Small intestine (tissue), 7 donors: ENCODE measurements around the gene NCAPG2. TPM values are rescaled to one million over a fixed set of nuclear protein-coding genes. Genes with fewer than 3 reads are reported as not detected.
"Not testable (repeated sequence)": the region's sequence is repeated elsewhere in the genome, so short reads cannot be mapped to it uniquely, and the experiment has no call there.

Source experiments
- DNase-seq, 2 donors: peaks; one replicate each; pipeline versions ENCODE4 v3.0.0 to v3.0.0-alpha.2; 2013
- FAIRE-seq: peaks from 2 replicates; lab custom pipeline; 2012; peaks lifted over from hg19 to GRCh38; lab: Jason Lieb, UNC
- H3K27ac ChIP-seq, 3 donors: one replicate each; pipeline ENCODE4 v1.5.1; 2013; ENCODE audit warnings: low read length in 2 of 3, mild to moderate bottlenecking in 2 of 3, control low read depth in 1 of 3, inconsistent platforms in 1 of 3, low read depth in 1 of 3, moderate library complexity in 1 of 3
- H3K27me3 ChIP-seq, 3 donors: one replicate each; pipeline ENCODE4 v1.6.1; 2013; ENCODE audit warnings: low read length in 3 of 3, inconsistent platforms in 1 of 3; ENCODE audit not compliant: control insufficient read depth in 3 of 3, insufficient read depth in 3 of 3
- H3K36me3 ChIP-seq, 3 donors: one replicate each; pipeline ENCODE4 v1.6.1; 2013; ENCODE audit warnings: low read length in 3 of 3, inconsistent platforms in 1 of 3, low read depth in 1 of 3, mild to moderate bottlenecking in 1 of 3, moderate library complexity in 1 of 3; ENCODE audit not compliant: control insufficient read depth in 3 of 3, insufficient read depth in 2 of 3
- H3K4me1 ChIP-seq, 3 donors: one replicate each; pipeline ENCODE4 v1.6.1; 2013; ENCODE audit warnings: low read length in 2 of 3, inconsistent platforms in 1 of 3, low read depth in 1 of 3, mild to moderate bottlenecking in 1 of 3, moderate library complexity in 1 of 3; ENCODE audit not compliant: control insufficient read depth in 3 of 3, insufficient read depth in 2 of 3
- H3K4me3 ChIP-seq, 3 donors: one replicate each; pipeline ENCODE4 v1.5.1; 2013; ENCODE audit warnings: low read length in 3 of 3, control low read depth in 1 of 3, inconsistent platforms in 1 of 3, low read depth in 1 of 3, mild to moderate bottlenecking in 1 of 3, moderate library complexity in 1 of 3
- H3K9me3 ChIP-seq, 2 donors: one replicate each; pipeline ENCODE4 v1.6.1; 2013; ENCODE audit warnings: low read depth in 1 of 2, low read length in 1 of 2; ENCODE audit not compliant: control insufficient read depth in 2 of 2, insufficient read depth in 1 of 2
- WGBS, 3 donors: extraction: QIAGEN DNeasy Blood & Tissue Kit; methylation state at CpG; one replicate each; pipeline ENCODE4 v1.1.7; 2013; 5-methylcytosine and 5-hydroxymethylcytosine counted together
- polyA plus RNA-seq, 4 donors: library from polyadenylated mRNA; stranded (reverse) in 3 of 4; unstranded in 1 of 4; fragments of 200-250 nt in 3 of 4; fragments of 120-200 nt in 1 of 4; gene quantifications; one replicate each; pipeline versions ENCODE4 v1.2.1 to v1.2.3, GENCODE V29; 2013
- donor health status: healthy with polysubstance abuse.
- donor health status: control.
- donor health status: control.
- donor health status: Bipolar disorder and iron deficiency.
- donor health status: healthy.

Gene NCAPG2
- polyA plus RNA-seq, 4 donors = 0.81 to 11.2 (median 5.9) TPM

GRCh38 chr7:158698657-158699195 lies 5.9 kb downstream of the NCAPG2 start:
- Histone ChIP-seq H3K36me3 (peaks cover 0 to 14% (median 0%) of the 10 kb centered on the region in 3 donors), H3K4me1 (peaks cover 0 to 3% (median 0%) of the 10 kb centered on the region in 3 donors), H3K4me3 (no peak overlapping the region), H3K27me3 (no peaks in the 10 kb centered on the region), H3K27ac (no peak overlapping the region), H3K9me3 (no peaks in the 10 kb centered on the region)
- FAIRE-seq (no peak), DNase-seq (no peak)
- 86 to 91% (median 87%) methylated on average over 3 of the region's 3 CpGs for WGBS, 3 donors

DNA sequence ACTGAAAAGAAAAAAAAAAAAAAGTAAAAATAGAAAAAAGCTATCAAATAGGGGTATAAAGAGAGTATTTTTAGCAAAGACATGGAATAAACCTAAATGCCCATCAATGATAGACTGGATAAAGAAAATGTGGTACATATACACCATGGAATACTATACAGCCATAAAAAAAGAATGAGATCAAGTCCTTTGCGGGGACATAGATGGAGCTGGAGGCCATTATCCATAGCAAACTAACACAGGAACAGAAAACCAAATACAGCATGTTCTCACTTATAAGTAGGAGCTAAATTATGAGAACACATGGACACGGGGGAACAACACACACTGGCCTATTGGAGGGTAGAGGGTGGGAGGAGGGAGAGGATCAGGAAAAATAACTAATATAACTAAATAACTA lies 7.0 kb downstream of the NCAPG2 start:
- WGBS, 3 donors = 97 to 98% (median 98%) methylated on average over 2 of the region's 2 CpGs
- H3K27ac ChIP-seq, FAIRE-seq, H3K4me1 ChIP-seq, H3K4me3 ChIP-seq, H3K9me3 ChIP-seq, H3K27me3 ChIP-seq, DNase-seq: not testable (repeated sequence)
- peaks cover 0 to 14% (median 0%) of the 10 kb centered on the region in 3 donors for H3K36me3 ChIP-seq

DNA sequence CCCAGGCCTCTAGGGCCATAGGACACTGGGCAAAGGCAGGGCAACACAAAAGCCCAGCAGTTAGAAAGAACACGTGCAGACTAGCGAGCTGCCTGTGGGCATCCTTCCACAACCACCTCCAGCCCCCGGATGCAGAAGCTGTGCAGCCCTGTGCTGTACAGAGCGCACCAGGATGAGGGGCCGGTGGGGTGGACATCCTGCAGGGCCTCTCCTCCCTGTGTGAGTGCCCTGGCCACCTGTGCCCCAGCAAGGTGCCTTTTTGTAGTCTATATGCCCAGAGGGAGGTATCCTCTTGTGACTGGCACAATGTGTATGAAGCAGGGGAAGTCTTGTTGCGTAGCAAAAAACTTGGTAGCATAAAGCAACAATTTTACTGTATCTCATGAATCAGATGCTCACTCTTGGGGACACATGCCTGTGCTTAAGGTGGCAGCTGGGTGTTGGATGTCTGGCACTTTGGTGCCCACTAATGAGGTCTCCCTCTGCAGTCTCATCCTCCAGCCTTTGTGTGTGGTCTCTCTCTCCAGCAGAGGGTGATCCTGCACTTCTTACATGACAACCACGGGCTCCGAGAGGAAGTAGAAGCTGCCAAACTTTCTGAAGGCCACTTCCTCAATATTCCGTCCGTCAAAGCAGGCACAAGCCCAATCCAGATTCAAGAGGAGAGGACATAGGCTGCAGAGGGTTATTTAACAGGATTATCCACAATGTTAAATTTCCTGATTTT lies 8.7 kb downstream of the NCAPG2 start:
- 58 to 67% (median 58%) methylated on average over 10 of the region's 10 CpGs for WGBS, 3 donors
- H3K4me1 ChIP-seq = no peaks in the 10 kb centered on the region
- no peak overlapping the region for H3K4me3 ChIP-seq
- H3K27me3 ChIP-seq = no peaks in the 10 kb centered on the region
- peak; percentile 64 to 79 for DNase-seq
- H3K9me3 ChIP-seq = no peaks in the 10 kb centered on the region
- FAIRE-seq = no peak
- no peak overlapping the region for H3K27ac ChIP-seq
- H3K36me3 ChIP-seq = peaks cover 0 to 13% (median 0%) of the 10 kb centered on the region in 3 donors

DNA sequence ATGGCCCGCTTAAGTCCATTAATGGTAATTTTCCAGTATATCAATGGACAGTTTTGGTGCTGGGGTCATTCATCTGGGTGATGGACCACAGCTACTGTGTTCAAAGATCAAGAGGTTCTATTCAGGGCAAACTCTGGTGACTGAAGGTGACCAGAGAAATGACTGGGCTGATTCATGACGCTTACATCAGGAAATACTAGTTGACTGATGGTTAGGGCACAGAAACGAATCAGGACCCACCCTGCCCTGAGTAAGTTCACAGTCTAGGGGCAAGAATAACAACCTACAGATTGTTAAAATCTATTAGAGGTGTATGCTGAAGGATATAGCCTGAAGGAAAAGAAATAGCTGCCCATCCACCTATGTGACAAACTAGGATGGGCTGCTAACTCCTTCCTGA lies 9.5 kb downstream of the NCAPG2 start:
- FAIRE-seq = no peak
- H3K27me3 ChIP-seq = no peaks in the 10 kb centered on the region
- no peak overlapping the region for H3K27ac ChIP-seq
- H3K36me3 ChIP-seq = peaks cover 0 to 16% (median 0%) of the 10 kb centered on the region in 3 donors
- 60 to 63% (median 62%) methylated on average over 3 of the region's 3 CpGs for WGBS, 3 donors
- DNase-seq = no peak
- no peaks in the 10 kb centered on the region for H3K9me3 ChIP-seq
- no peaks in the 10 kb centered on the region for H3K4me1 ChIP-seq
- no peak overlapping the region for H3K4me3 ChIP-seq

- Histone ChIP-seq H3K9me3 (no peaks in the 10 kb centered on the region), H3K4me3 (no peak overlapping the region), H3K36me3 (peaks cover 0 to 16% (median 0%) of the 10 kb centered on the region in 3 donors), H3K27ac (no peak overlapping the region), H3K4me1 (no peaks in the 10 kb centered on the region), H3K27me3 (no peaks in the 10 kb centered on the region)
- FAIRE-seq (no peak), DNase-seq (no peak)
- 83 to 85% (median 85%) methylated on average over 6 of the region's 6 CpGs for WGBS, 3 donors
Observed at GRCh38 chr7:158694650-158695049, 10.0 kb downstream of the NCAPG2 start.

- Histone ChIP-seq H3K4me3 (no peak overlapping the region), H3K27ac (no peak overlapping the region), H3K9me3 (no peaks in the 10 kb centered on the region), H3K27me3 (no peaks in the 10 kb centered on the region), H3K36me3 (peaks cover 0 to 16% (median 4%) of the 10 kb centered on the region in 3 donors), H3K4me1 (no peaks in the 10 kb centered on the region)
- FAIRE-seq (no peak), DNase-seq (no peak)
- 92 to 99% (median 98%) methylated on average over 2 of the region's 2 CpGs for WGBS, 3 donors
Observed at GRCh38 chr7:158689488-158689887, 15.1 kb downstream of the NCAPG2 start.

DNA sequence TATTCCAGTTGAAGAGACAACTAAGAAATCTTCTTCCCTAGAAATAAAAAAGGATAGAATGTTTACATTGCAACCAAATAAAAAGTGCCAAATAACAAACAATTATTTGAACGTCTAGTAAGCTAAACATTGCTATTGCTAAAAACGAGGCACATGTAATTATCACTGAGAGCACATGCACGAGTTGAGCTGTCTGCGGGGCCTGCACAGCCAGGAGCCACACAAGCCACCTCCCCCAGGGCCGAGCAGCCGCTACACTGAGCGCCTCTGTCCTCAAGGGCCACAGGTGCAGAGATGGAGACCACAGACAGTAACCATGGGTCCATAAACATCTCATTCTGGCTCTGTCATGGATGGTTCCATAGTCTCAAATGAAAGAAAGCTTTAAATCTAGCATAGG lies 17.2 kb downstream of the NCAPG2 start:
- 89 to 95% (median 90%) methylated on average over 7 of the region's 7 CpGs for WGBS, 3 donors
- no peak for DNase-seq
- H3K27me3 ChIP-seq = no peaks in the 10 kb centered on the region
- no peak overlapping the region for H3K27ac ChIP-seq
- no peaks in the 10 kb centered on the region for H3K4me1 ChIP-seq
- no peak for FAIRE-seq
- no peaks in the 10 kb centered on the region for H3K9me3 ChIP-seq
- no peak overlapping the region for H3K4me3 ChIP-seq
- H3K36me3 ChIP-seq = peaks cover 0 to 16% (median 7%) of the 10 kb centered on the region in 3 donors

DNA sequence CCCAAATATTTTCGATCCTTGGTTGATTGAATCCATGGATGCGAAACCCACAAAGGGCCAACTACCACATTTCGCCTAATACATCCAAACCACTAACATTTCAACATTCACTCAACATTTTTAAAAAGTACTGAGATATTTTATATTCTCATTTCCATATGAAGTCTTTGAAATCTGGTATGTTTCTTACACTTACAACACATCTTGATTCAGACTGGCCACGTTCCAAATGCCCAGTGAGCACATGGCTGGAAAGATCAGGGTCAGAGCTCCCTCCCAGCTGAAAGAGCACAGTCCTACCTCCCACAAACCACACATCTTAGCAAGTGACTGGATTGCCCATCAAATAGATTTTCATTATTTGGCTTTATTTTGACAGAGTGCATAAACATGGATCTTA lies 18.9 kb downstream of the NCAPG2 start:
- H3K4me3 ChIP-seq = no peak overlapping the region
- WGBS, 3 donors = 95 to 98% (median 95%) methylated on average over 4 of the region's 4 CpGs
- H3K9me3 ChIP-seq = no peaks in the 10 kb centered on the region
- H3K27me3 ChIP-seq = no peaks in the 10 kb centered on the region
- DNase-seq = no peak
- peaks cover 0 to 16% (median 7%) of the 10 kb centered on the region in 3 donors for H3K36me3 ChIP-seq
- no peaks in the 10 kb centered on the region for H3K4me1 ChIP-seq
- no peak for FAIRE-seq
- no peak overlapping the region for H3K27ac ChIP-seq
